Measurements from ENCODE around the gene HOXB3. TPM values are rescaled to one million over a fixed set of nuclear protein-coding genes. Genes with fewer than 3 reads are reported as not detected.

The HOXB3 gene
- total RNA-seq, 4 donors from 2014 or later, result 25.7 to 57.1 (median 34.9) TPM

- Histone ChIP-seq H3K4me3 (no peak overlapping the region), H3K36me3 (no peaks in the 10 kb centered on the region), H3K27me3 (peaks cover 19% of the 10 kb centered on the region), H3K4me1 (peaks cover 0 to 12% (median 5%) of the 10 kb centered on the region in 4 donors), H3K27ac (no peak overlapping the region), H3K9me3 (no peaks in the 10 kb centered on the region)
- intact Hi-C loops (cut with DNase I; ENCODE audit: low total_unique reads) (no loop called here), in situ Hi-C loops (cut with MboI; ENCODE audit: low pct_ligation_motif_present in 1 of 4, low pct_unique_long_range_greater_than_20kb in 1 of 4, low sequenced_read_pairs in 3 of 4) (no loop called here)
- no peak for DNase-seq
- TF ChIP-seq CTCF (IDR thresholded peaks at IDR 0.05) (no peak), POLR2A (IDR thresholded peaks at IDR 0.05) (no peak), EP300 (IDR thresholded peaks at IDR 0.05; ENCODE audit: low read depth) (no peak), POLR2AphosphoS5 (IDR thresholded peaks at IDR 0.05) (no peak)
- WGBS, 2 donors (ENCODE audit: low coverage in 1 of 2), result 17 to 38% methylated on average over 3 of the region's 3 CpGs
Measured at GRCh38 chr17:48517478-48517877, 72.6 kb downstream of the HOXB3 start.

- no peaks in the 10 kb centered on the region for H3K36me3 ChIP-seq
- H3K27me3 ChIP-seq, result peaks cover 19% of the 10 kb centered on the region
- no peaks in the 10 kb centered on the region for H3K9me3 ChIP-seq
- intact Hi-C loops (cut with DNase I; ENCODE audit: low total_unique reads) (no loop called here), in situ Hi-C loops (cut with MboI; ENCODE audit: low pct_ligation_motif_present in 1 of 4, low pct_unique_long_range_greater_than_20kb in 1 of 4, low sequenced_read_pairs in 3 of 4) (no loop called here)
- TF ChIP-seq POLR2AphosphoS5 (IDR thresholded peaks at IDR 0.05) (no peak), CTCF (IDR thresholded peaks at IDR 0.05) (no peak), EP300 (IDR thresholded peaks at IDR 0.05; ENCODE audit: low read depth) (no peak), POLR2A (IDR thresholded peaks at IDR 0.05) (no peak)
- 41 to 51% methylated on average over 3 of the region's 3 CpGs for WGBS, 2 donors (ENCODE audit: low coverage in 1 of 2)
- H3K4me3 ChIP-seq, result no peak overlapping the region
- peaks cover 0 to 5% (median 2%) of the 10 kb centered on the region in 4 donors for H3K4me1 ChIP-seq
- H3K27ac ChIP-seq, result no peak overlapping the region
- DNase-seq, result no peak
Measured at GRCh38 chr17:48515925-48516900, 73.8 kb downstream of the HOXB3 start.

GRCh38 chr17:48514477-48514876 is 75.6 kb downstream of the HOXB3 start:
- no peak for DNase-seq
- peaks cover 0 to 5% (median 2%) of the 10 kb centered on the region in 4 donors for H3K4me1 ChIP-seq
- H3K4me3 ChIP-seq, result no peak overlapping the region
- H3K36me3 ChIP-seq, result no peaks in the 10 kb centered on the region
- TF ChIP-seq EP300 (IDR thresholded peaks at IDR 0.05; ENCODE audit: low read depth), result no peak
- no peak for TF ChIP-seq POLR2A (IDR thresholded peaks at IDR 0.05)
- TF ChIP-seq CTCF (IDR thresholded peaks at IDR 0.05), result no peak
- no peak for TF ChIP-seq POLR2AphosphoS5 (IDR thresholded peaks at IDR 0.05)
- H3K27me3 ChIP-seq, result peaks cover 19% of the 10 kb centered on the region
- H3K9me3 ChIP-seq, result no peaks in the 10 kb centered on the region
- H3K27ac ChIP-seq, result no peak overlapping the region
- intact Hi-C loops (cut with DNase I; ENCODE audit: low total_unique reads), result no loop called here
- in situ Hi-C loops (cut with MboI; ENCODE audit: low pct_ligation_motif_present in 1 of 4, low pct_unique_long_range_greater_than_20kb in 1 of 4, low sequenced_read_pairs in 3 of 4), result no loop called here
- WGBS, 2 donors (ENCODE audit: low coverage in 1 of 2), result 83% methylated on average over 2 of the region's 2 CpGs; no CpG with 5 or more reads in 1 of the 2 donors

- intact Hi-C loops (cut with DNase I; ENCODE audit: low total_unique reads), result no loop called here
- no peak overlapping the region for H3K4me3 ChIP-seq
- in situ Hi-C loops (cut with MboI; ENCODE audit: low pct_ligation_motif_present in 1 of 4, low pct_unique_long_range_greater_than_20kb in 1 of 4, low sequenced_read_pairs in 3 of 4), result no loop called here
- DNase-seq, result no peak
- peaks cover 19% of the 10 kb centered on the region for H3K27me3 ChIP-seq
- no peaks in the 10 kb centered on the region for H3K9me3 ChIP-seq
- 67 to 72% methylated on average over 3 to 6 of the region's 6 CpGs for WGBS, 2 donors (ENCODE audit: low coverage in 1 of 2)
- TF ChIP-seq CTCF (IDR thresholded peaks at IDR 0.05) (no peak), POLR2A (IDR thresholded peaks at IDR 0.05) (no peak), EP300 (IDR thresholded peaks at IDR 0.05; ENCODE audit: low read depth) (no peak), POLR2AphosphoS5 (IDR thresholded peaks at IDR 0.05) (no peak)
- H3K36me3 ChIP-seq, result no peaks in the 10 kb centered on the region
- H3K4me1 ChIP-seq, result peaks cover 0 to 5% (median 2%) of the 10 kb centered on the region in 4 donors
- H3K27ac ChIP-seq, result peak overlapping the region in 2 of 4 donors; percentile 17 to 22
Measured at GRCh38 chr17:48513666-48514455, 76.2 kb downstream of the HOXB3 start.

Measured in transverse colon (tissue), 4 donors.